Measurements from ENCODE around the gene AOPEP. TPM values are rescaled to one million over a fixed set of nuclear protein-coding genes. Genes with fewer than 3 reads are reported as not detected.

AOPEP gene
- total and polyA plus RNA-seq, 2 of the 13 experiments (the other 11 are each of a cell fraction or from before 2014, with no cell fraction given): 22.2 to 41.6 TPM

- TF ChIP-seq ZNF18 (CRISPR knock-in tag; IDR thresholded peaks at IDR 0.05; ENCODE audit: insufficient replicate concordance) (no peak), ZNF543 (CRISPR knock-in tag; IDR thresholded peaks at IDR 0.05) (0 out of 2 replicates have a peak, but pooled peaks have one; percentile 42), THAP8 (CRISPR knock-in tag; IDR thresholded peaks at IDR 0.05; ENCODE audit: borderline replicate concordance) (no peak), ZNF563 (CRISPR knock-in tag; IDR thresholded peaks at IDR 0.05) (no peak), ZNF12 (CRISPR knock-in tag; IDR thresholded peaks at IDR 0.05) (no peak), TERF1 (CRISPR knock-in tag; IDR thresholded peaks at IDR 0.05) (no peak), STAG1 (CRISPR knock-in tag; IDR thresholded peaks at IDR 0.05) (peak; percentile 43; the same call in 1 of the 2 replicates), ZFP62 (CRISPR knock-in tag; IDR thresholded peaks at IDR 0.05) (no peak), CCAR2 (optimal IDR thresholded peaks at IDR 0.05; ENCODE audit: low read depth, low read length) (no peak), HNRNPUL1 (IDR thresholded peaks at IDR 0.05; ENCODE audit: low read depth, low read length) (no peak), MEIS2 (CRISPR knock-in tag; IDR thresholded peaks at IDR 0.05) (peak; percentile 94), NR0B2 (CRISPR knock-in tag; IDR thresholded peaks at IDR 0.05) (no peak), NR2C2 (CRISPR knock-in tag; IDR thresholded peaks at IDR 0.05; ENCODE audit: borderline replicate concordance) (peak; percentile 73; the same call in 1 of the 2 replicates), ZNF329 (CRISPR knock-in tag; IDR thresholded peaks at IDR 0.05; ENCODE audit: low read depth) (no peak), ASH2L (IDR thresholded peaks at IDR 0.05; ENCODE audit: insufficient read length, low read depth, low read length) (peak; percentile 82), PRDM10 (CRISPR knock-in tag; IDR thresholded peaks at IDR 0.05; ENCODE audit: low read depth) (no peak), ZNF747 (CRISPR knock-in tag; IDR thresholded peaks at IDR 0.05; ENCODE audit: borderline replicate concordance) (0 out of 2 replicates have a peak, but pooled peaks have one; percentile 27), USF2 (IDR thresholded peaks at IDR 0.05; ENCODE audit: low read depth, low read length) (no peak), USF2 (CRISPR knock-in tag; IDR thresholded peaks at IDR 0.05; ENCODE audit: borderline replicate concordance) (no peak)
These were observed 214.8 kb downstream of the AOPEP start (continued) for GRCh38 chr9:94941211-94941875.
